Measurements from ENCODE around the gene LSM14A. TPM values are rescaled to one million over a fixed set of nuclear protein-coding genes. Genes with fewer than 3 reads are reported as not detected.
"Not testable (repeated sequence)": the region's sequence is repeated elsewhere in the genome, so short reads cannot be mapped to it uniquely, and the experiment has no call there.

The LSM14A gene
- total RNA-seq (2014; rRNA removed): 33.5 and 52.5 TPM in 2 replicates
- 34.0 TPM for polyA plus RNA-seq (2012)

DNA sequence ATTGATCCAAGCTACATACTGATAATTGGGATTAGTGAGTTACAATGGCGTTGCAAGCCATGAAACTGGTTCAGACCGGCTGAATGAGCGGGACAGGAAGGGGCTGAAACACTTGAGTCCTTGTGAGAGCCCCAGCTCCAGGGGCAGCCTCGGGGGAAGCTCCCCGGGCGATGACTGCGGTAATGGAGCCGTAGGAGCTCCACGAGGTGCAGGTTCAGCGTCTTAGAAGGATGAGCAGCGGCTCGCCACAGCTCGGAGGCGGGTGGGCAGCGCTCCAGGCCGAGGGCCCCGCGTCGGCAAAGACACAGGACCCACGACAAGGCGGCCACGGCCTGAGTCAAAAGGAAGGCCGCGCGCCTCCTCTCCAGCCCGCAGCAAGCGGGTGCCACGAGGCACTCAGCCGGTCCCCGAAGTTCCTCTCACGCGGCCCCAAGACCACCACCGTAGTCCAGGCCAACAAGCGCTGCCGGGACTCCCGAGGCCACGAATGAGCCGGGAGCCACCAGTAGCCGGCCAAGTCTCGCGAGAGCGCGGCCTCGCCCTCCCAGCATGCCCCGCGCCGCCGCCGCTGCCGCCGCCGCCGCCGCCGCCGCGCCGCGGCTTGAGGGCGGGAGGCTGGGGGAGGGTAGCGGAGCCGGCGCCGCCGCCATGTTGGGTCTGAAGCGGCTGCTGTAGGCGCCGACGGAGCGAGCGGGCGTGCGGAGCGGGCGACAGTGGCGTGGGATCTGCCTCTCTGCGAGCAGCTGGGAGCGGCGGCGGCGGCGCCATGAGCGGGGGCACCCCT, at the start of gene LSM14A:
LSM14A (plus strand) TSS at position 628 of the 784 bp plus-strand sequence; CDS start at position 767, 139 bp downstream.
- DNase-seq (ENCODE audit: low read depth): peak; percentile 83

DNA sequence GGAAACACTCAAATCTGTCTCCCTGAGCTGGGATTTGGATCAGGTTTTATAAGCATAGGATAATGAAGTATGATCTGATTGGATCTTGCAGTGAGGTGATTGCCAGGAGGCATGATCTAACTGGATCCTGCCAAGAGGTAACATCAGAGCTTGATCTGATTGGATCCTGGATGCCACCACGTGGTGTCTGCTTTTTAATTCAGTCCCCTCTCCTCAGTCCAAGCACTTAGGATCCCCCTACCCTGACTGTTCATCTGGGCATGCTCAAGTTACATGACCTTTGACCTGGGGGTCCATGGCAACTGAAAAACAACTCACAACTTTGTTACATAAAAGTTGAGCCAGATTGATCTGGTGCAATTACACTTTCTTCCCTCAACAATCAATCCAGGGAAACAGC, 47.5 kb upstream of the LSM14A start:
- DNase-seq (ENCODE audit: low read depth): no peak

DNA sequence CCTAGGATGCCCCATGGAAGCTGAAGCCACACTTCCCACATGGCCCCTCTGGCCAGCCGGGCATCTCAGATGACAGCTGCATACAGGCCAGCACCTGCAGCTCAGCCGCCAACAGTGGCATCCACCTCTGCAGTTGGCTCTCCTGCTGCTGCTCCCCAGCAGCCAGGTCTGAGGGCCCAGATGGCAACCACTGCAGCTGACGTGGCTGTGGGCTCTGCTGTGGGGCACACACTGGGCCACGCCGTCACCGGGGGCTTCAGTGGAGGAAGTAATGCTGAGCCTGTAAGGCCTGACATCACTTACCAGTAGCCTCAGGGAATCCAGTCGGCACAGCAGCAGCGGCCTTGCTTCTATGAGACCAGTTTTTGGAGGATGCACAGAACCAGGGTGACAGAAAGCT, 45.3 kb upstream of the LSM14A start:
- DNase-seq (ENCODE audit: low read depth): no peak

DNA sequence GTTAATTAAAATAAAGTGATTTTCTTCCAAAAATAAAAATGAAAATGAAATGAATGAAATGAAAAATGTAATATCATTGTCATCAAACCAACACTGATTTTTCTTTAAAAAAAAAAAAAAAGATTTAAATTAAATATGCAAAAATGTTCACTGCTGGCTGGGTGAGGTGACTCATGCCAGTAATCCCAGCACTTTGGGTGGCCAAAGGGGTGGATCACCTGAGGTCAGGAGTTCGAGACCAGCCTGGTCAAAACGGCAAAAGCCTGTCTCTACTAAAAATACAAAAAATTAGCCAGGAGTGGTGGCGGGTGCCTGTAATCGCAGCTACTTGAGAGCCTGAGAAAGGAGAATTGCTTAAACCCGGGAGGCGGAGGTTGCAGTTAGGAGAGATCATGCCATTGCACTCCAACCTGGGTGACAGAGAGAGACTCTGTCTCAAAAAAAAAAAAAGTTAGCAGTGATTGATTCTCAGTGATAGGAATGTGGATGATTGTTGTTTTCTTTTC, 44.6 kb upstream of the LSM14A start:
- DNase-seq (ENCODE audit: low read depth): no peak

DNA sequence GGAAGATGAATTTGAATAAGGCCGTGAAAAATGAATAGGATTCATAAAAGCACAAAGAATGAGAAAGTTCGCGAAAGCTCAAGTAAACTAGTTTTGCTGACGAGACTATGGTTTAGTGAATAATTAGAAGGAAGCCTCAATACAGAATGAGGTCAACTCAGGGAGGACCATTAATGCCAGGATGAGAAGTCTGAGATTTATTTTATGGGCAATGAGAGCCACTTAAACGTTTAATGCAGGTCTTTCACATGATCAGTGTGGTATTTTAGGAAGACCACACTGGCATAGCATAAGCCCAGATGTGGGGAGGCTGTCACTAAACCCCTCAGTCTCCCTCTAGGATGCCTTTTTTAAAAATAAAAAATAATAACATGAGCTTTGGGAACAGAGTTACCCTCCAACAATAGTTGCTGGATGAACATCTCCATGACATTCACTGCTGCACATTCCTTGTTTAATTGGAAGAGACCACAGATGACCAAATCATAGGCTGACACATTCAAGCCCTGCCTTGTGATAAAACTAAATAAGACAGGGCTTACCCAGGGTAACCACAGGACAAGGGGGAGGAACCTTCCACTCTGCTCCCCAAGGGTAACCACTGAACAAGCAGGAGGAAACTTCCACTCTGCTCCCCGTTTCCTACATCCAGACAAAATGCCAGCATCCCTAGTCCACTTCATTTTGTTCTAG, 43.6 kb upstream of the LSM14A start:
- peak; percentile 22 for DNase-seq (ENCODE audit: low read depth)

DNA sequence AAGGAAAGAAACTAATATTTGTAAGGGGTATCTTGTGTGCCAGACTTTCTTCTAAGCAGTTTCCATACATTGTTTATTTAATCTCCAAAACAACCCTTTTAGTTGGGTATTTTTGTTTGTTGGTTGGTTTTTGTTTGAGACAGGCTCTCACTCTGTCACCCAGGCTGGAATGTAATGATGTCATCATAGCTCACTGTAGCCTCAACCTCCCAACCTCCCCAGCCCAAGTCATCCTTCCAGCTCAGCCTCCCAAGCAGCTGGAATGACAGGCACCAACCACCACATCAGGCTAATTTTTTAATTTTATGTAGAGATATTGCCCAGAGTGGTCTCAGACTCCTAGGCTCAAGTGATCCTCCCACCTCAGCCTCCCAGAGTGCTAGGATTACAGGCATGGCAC, 41.2 kb upstream of the LSM14A start:
- no peak for DNase-seq (ENCODE audit: low read depth)

DNA sequence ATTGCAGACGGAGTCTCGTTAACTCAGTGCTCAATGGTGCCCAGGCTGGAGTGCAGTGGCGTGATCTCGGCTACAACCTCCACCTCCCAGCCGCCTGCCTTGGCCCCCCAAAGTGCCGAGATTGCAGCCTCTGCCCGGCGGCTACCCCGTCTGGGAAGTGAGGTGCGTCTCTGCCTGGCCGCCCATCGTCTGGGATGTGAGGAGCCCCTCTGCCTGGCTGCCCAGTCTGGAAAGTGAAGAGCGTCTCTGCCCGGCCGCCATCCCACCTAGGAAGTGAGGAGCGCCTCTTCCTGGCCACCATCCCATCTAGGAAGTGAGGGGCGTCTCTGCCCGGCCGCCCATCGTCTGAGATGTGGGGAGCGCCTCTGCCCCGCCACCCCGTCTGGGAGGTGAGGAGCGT, 40.2 kb upstream of the LSM14A start:
- not testable (repeated sequence) for DNase-seq (ENCODE audit: low read depth)

DNA sequence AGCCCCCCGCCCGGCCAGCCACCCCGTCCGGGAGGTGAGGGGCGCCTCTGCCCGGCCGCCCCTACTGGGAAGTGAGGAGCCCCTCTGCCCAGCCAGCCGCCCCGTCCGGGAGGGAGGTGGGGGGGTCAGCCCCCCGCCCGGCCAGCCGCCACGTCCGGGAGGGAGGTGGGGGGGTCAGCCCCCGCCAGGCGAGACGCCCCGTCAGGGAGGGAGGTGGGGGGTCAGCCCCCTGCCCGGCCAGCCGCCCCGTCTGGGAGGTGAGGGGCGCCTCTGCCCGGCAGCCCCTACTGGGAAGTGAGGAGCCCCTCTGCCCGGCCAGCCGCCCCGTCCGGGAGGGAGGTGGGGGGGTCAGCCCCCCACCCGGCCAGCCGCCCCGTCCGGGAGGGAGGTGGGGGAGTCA, 39.6 kb upstream of the LSM14A start:
- not testable (repeated sequence) for DNase-seq (ENCODE audit: low read depth)

DNA sequence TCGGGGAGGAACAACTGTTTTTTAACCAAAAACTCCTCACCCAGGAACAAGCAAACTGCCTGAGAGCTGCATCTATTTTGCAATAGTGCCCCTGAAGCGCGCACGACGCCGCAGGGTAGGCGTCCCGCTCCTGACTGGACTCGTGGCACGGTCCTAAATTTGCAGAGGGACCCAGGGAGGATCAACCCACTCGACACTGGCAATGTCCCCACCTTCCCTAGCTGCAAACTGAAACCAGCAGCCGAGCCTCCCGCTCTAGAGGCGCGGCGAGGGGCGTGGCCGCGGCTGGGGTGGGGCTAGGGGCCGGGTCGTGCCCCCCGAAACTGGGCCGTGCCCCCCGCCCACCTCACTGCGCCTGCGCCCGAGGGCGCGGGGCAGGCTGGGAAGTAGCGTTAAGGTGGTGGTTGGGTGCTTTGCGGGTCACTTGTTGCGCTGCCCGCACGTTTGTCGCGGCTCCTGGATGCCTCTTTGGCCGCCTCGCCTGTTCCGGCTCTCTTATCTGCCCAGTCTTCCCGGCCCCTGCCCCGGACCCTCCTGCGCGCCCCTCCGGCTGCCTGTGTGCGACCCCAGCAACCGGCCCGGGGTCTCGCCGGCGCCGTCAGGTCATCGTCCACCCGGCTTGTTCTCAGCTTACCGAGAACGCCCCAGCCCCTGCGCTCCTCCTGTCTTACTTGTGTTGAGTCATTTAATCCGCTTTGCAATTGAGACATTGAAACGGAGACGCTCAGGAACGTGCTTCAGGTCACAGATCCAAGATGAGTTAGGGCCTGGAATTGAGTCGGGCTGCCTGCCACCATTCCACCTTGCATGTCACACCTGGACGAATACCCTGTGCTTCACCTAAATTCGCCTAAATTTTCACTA, 37.9 kb upstream of the LSM14A start:
- peak; percentile 73 for DNase-seq (ENCODE audit: low read depth)

DNA sequence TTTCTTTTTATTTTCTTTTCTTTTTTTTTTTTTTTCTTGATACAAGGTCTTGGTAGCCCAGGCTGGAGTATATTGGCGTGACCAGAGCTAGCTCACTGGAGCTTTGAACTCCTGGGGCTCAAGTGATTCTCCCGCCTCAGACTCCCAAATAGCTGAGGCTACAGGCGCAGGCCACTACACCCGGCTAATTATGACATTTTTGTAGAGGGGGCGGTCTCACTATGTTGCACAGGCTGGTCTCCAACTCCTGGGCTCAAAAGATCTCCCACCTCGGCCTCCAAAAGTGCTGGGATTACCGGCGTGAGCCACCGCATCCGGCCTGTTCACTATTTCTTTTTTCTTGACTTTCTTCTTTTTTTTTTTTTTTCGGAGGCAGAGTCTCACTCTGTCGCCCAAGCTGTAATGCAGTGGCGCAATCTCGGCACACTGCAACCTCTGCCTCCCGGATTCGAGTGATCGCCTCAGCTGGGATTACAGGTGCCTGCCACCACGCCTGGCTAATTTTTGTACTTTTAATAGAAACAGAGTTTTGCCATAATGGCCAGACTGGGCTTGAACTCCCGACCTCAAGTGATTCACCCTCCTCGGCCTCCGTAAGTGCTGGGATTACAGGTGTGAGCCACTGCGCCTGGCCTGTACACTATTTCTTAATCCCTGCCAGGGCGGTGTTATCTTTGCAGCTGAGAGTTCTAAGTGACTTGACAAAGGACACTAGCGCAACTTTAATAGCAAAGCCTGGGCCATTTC, 37.1 kb upstream of the LSM14A start:
- DNase-seq (ENCODE audit: low read depth): no peak

DNA sequence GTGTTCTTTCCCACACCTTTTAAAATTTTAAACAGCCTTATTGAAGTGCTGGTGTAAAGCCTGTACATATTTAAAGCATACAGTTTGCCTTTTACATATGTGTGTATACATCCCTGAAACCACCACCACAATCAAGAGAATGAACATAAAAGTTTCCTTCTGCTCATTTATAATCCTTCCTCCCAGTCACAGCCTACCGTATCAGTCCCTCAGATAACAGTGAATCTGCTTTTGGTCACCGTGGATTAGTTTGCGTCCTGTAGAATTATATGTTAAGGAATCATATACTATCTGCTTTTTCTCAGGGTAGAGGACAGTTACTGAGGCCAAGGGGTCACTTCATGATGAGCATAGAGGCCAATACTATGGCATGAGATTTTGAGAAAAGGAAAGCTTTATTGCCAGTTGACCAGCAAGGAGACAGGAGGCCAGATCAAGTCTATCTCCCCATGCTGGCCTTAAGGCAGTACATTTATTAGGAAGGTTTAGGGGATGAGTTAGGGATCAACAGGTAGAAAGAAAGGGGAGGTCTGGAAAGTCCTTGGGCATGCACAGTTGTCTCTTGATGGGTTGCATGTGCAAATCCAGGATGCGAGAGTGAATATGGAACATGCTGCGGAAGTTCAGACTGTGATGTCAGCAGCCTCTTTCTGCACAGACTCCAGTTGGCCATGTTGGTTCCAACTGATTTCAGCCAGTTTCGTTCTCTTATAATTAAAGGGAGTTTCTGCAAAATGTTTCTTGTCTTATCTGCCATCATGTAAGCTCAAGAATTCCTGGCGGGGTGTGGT, 36.3 kb upstream of the LSM14A start:
- DNase-seq (ENCODE audit: low read depth): no peak

DNA sequence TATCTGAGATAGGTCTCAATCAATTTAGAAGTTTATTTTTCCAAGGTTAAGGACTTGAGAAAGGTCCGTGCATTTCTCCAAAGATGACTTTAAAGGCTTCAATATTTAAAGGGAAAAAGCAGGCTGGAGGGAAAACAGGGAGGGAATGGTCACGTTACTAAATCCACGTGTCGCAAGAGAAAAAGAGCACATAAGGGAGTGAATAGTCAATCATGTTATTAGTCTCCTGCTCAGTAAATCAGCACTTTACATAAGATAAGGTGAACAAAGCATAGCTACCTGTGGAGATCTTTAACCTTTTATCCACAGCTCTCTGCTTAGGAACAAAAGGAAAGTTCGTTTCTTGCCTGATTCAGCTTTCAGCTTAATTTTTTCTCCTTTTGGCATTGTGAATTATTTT, 31.3 kb upstream of the LSM14A start:
- no peak for DNase-seq (ENCODE audit: low read depth)

DNA sequence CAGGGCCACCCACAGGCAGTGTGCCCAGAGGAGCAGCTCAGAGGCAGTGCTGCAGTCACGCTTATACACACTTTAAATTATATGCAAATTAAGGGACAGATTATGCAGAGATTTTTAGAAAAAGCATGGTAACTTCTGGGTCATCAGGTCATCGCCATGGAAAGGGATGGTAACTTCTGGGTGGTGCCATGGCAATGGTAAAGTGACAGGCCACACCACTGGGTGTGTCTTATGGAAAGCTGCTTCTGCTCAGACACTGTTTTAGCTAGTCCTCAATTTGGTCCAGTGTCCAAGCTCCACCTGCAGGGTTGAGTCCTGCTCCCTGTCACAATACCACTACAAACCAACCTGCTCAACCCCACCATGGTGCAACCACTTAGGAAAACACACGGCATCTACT, 29.9 kb upstream of the LSM14A start:
- no peak for DNase-seq (ENCODE audit: low read depth)

DNA sequence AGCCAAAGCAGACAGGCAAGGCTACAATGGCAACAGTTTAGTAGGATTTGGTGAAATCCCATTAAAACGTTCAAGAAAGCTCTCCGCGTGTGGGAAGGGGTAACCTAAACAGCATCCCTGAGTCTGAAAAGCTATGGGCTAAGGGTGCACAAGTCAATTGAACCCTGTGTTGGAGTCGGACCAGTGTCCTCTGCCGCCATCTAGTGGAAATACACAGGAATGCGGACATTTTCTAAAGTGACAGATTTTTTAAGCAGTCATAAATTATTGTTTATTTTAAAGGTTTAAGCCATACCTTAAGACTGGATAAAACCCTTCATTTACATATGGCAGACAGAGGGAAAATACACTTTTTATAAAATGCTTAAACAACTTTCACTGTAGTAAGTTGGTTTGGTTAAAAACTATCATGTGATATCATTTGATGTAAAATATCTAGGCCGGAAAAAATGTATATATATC, 26.5 kb upstream of the LSM14A start:
- peak; percentile 42 for DNase-seq (ENCODE audit: low read depth)

DNA sequence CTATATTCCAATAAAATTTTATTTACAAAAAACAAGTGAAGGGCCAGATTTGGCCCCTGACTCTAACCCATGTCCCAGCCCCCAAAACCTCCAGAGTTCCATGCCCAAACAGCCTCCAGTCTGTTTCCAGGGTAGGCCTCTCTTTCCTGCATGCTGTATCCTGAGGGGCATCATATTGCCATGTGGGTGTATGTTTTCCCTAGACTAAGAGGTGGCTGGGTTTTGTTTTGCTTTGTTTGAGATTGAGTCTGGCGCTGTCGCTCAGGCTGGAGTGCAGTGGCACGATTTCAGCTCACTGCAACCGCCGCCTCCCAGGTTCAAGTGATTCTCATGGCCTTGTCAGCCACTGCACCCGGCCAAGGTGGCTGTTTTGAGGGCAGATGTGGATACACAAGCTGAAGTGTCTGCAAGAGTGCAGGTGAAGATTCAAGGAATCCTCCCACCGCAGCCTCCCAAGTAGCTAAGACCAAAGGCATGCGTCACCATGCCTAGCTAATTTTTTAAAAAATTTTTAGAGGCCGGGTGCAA, 23.6 kb upstream of the LSM14A start:
- no peak for DNase-seq (ENCODE audit: low read depth)

DNA sequence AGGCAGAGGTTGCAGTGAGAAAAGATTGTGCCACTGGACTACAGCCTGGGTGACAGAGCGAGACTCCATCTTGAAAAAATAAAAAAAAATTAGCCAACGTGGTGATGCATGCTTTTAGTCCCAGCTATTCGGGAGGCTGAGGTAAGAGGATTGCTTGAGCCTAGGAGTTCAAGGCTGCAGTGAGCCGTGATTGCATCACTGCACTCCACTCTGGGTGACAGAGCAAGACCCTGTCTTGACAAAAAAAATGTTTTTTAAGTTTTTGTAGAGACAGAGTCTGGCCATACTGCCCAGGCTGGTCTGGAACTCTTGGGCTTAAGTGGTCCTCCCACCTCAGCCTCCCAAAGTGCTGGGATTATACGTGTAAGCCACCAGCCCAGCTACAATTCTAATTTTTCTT, 22.4 kb upstream of the LSM14A start:
- DNase-seq (ENCODE audit: low read depth): no peak

DNA sequence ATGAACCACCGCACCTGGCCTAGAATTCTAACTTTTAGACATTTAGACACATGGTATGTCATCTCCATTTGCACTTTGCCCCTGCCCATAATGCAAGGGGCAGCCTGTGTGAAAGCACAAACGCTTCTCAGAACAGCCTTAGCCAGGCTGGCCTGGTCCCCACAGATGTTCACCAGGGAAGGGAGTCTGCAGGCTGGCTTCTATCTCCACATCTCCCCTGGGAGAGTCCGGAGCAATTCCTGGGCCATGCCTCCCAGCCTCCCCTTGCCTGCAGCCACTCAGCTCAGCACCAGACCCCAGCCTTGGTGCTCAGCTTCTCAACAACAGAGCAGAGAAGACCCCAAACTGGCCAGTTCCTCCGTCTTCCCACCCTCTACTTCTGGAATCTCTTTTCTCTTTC, 21.7 kb upstream of the LSM14A start:
- no peak for DNase-seq (ENCODE audit: low read depth)

DNA sequence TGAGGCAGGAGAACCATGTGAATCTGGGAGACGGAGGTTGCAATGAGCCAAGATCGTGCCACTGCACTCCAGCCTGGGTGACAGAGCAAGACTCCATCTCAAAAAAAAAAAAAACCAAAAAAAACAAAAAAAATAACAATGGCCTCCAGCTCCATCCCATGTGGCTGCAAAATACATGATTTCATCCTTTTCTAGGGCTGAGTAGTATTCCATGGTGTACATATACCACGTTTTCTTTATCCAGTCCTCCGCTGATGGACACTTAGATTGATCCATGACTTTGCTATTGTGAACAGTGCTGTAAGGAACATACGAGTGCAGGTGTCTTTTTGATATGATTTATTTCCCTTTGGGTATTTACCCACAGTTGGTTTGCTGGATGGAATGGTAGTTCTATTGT, 20.9 kb upstream of the LSM14A start:
- DNase-seq (ENCODE audit: low read depth): no peak

DNA sequence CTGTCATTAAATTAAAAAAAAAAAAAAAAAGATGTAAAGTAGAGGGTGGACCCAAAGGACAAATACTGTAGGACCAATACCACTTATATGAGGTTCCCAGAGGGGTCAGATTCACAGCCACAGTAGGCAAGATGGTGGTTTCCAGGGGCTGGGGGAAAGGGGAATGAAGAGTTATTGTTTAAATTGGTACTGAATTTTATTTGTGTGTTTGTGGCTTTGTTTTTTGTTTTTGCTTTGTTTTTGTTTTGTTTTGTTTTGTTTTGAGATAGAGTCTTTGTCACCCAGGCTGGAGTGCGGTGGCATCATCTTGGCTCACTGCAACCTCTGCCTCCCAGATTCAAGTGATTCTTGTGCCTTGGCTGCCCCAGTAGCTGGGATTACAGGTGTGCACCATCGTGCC, 17.9 kb upstream of the LSM14A start:
- DNase-seq (ENCODE audit: low read depth): no peak

DNA sequence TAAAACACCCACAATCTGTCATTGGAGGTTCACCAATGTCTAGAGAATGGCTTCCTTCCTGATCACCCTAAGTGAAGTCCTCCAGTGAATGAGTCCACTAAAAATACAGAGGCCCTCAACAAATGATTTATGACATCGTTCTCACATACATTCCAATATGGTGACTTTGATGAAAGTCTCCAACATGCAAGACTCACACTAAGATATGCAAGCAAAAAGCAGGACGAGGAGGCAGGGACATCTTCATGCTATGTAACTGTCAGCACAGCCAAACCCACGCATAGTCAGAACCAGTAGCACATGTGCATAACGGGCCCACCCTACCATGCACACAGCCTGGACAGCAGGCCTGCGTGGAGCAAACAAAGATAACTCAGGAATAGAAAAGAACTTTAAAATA, 16.6 kb upstream of the LSM14A start:
- no peak for DNase-seq (ENCODE audit: low read depth)

Data from LHCN-M2 (cell line).